OCI-LY1 (cell line): ENCODE data around the gene REEP5.

ENCODE experiments used
- H2AFZ ChIP-seq: fragments of 200-600 bp; sonication (generic), shearing (Covaris generic); 2 replicates; pipeline ENCODE4 v1.6.0; 2014; ENCODE audit warnings: antibody characterized with exemption, mild to moderate bottlenecking, low read length
- H3F3A ChIP-seq: fragments of 200-600 bp; sonication (generic), shearing (Covaris generic); 2 replicates; pipeline ENCODE4 v1.6.0; 2014; ENCODE audit warnings: mild to moderate bottlenecking, antibody characterized with exemption, low read length, moderate library complexity; ENCODE audit not compliant: insufficient read depth
- H3K27ac ChIP-seq: fragments of 200-600 bp; sonication (generic); 2 replicates; pipeline ENCODE4 v1.5.1; 2014; ENCODE audit warnings: low read length, mixed run types, mild to moderate bottlenecking, low read depth; ENCODE audit not compliant: poor library complexity, severe bottlenecking
- H3K27me3 ChIP-seq: fragments of 200-600 bp; sonication (generic); 2 replicates; pipeline ENCODE4 v1.6.0; 2014; ENCODE audit warnings: antibody characterized with exemption, mild to moderate bottlenecking, low read length, moderate library complexity; ENCODE audit not compliant: insufficient read depth
- H3K36me3 ChIP-seq: fragments of 200-600 bp; sonication (generic); 2 replicates; pipeline ENCODE4 v1.6.1; 2014; ENCODE audit warnings: mild to moderate bottlenecking, antibody characterized with exemption, low read length, moderate library complexity, mixed read lengths; ENCODE audit not compliant: insufficient read depth
- H3K4me1 ChIP-seq: fragments of 200-600 bp; sonication (generic); 2 replicates; pipeline ENCODE4 v1.5.1; 2014; ENCODE audit warnings: mild to moderate bottlenecking, low read length, moderate library complexity; ENCODE audit not compliant: insufficient read depth, severe bottlenecking
- H3K4me2 ChIP-seq: fragments of 200-600 bp; sonication (generic), shearing (Covaris generic); 2 replicates; pipeline ENCODE4 v1.6.1; 2014; ENCODE audit warnings: low read length
- H3K4me3 ChIP-seq: fragments of 200-600 bp; sonication (generic); 2 replicates; pipeline ENCODE4 v1.5.1; 2014; ENCODE audit warnings: low read length, low read depth, mild to moderate bottlenecking, mixed read lengths; ENCODE audit not compliant: poor library complexity, severe bottlenecking
- H3K79me2 ChIP-seq: fragments of 200-600 bp; shearing (Covaris generic); 2 replicates; pipeline ENCODE4 v1.6.1; 2016; ENCODE audit warnings: mixed run types, low read length, mixed read lengths; ENCODE audit not compliant: insufficient read depth
- H3K9ac ChIP-seq: fragments of 200-600 bp; sonication (generic), shearing (Covaris generic); 2 replicates; pipeline ENCODE4 v1.6.1; 2014; ENCODE audit warnings: mild to moderate bottlenecking, low read length, mixed read lengths
- H3K9me2 ChIP-seq: fragments of 200-600 bp; sonication (generic), shearing (Covaris generic); 2 replicates; pipeline ENCODE4 v1.6.1; 2014; ENCODE audit warnings: low read depth, mild to moderate bottlenecking, low read length, mixed read lengths
- H3K9me3 ChIP-seq: fragments of 200-600 bp; shearing (Covaris generic); 2 replicates; pipeline ENCODE4 v1.6.1; 2014; ENCODE audit warnings: low read length, mixed read lengths
- H4K20me1 ChIP-seq: fragments of 200-600 bp; sonication (generic), shearing (Covaris generic); 2 replicates; pipeline ENCODE4 v1.6.0; 2016; ENCODE audit warnings: mild to moderate bottlenecking, low read length; ENCODE audit not compliant: insufficient read depth
- CTCF ChIP-seq: fragments of 200-600 bp; sonication (generic), shearing (Covaris generic); IDR thresholded peaks from 2 replicates; pipeline ENCODE4 v1.5.1; 2017; ENCODE audit warnings: mild to moderate bottlenecking, antibody characterized with exemption, low read length, moderate library complexity, mixed read lengths
- EZH2 ChIP-seq: fragments of 200-600 bp; sonication (generic), shearing (Covaris generic); IDR thresholded peaks from 2 replicates; pipeline ENCODE4 v1.8.0; 2017; ENCODE audit warnings: borderline replicate concordance, mixed run types, mild to moderate bottlenecking, antibody characterized with exemption, low read length, moderate library complexity, mixed read lengths

Gene REEP5

GRCh38 chr5:112948458-112948857 lies 26.4 kb upstream of the REEP5 start:
- Histone ChIP-seq H3K9ac (no peak overlapping the region), H3K9me2 (no peaks in the 10 kb centered on the region), H4K20me1 (no peaks in the 10 kb centered on the region), H3K4me2 (no peak overlapping the region), H3K27me3 (no peaks in the 10 kb centered on the region), H3K27ac (no peak overlapping the region), H3K4me3 (no peak overlapping the region), H3K9me3 (no peaks in the 10 kb centered on the region), H3F3A (no peaks in the 10 kb centered on the region), H3K4me1 (peaks cover 6% of the 10 kb centered on the region), H3K36me3 (no peaks in the 10 kb centered on the region), H3K79me2 (no peaks in the 10 kb centered on the region), H2AFZ (no peak overlapping the region)
- TF ChIP-seq CTCF (no peak), EZH2 (no peak)

GRCh38 chr5:112940670-112941069 lies 18.6 kb upstream of the REEP5 start:
- no peaks in the 10 kb centered on the region for H3K9me2 ChIP-seq
- H3K9me3 ChIP-seq = no peaks in the 10 kb centered on the region
- no peaks in the 10 kb centered on the region; the same call in 1 of the 2 replicates for H3F3A ChIP-seq
- H3K4me2 ChIP-seq = no peak overlapping the region
- no peaks in the 10 kb centered on the region for H3K27me3 ChIP-seq
- H3K36me3 ChIP-seq = no peaks in the 10 kb centered on the region
- no peaks in the 10 kb centered on the region for H4K20me1 ChIP-seq
- no peak overlapping the region for H3K27ac ChIP-seq
- H2AFZ ChIP-seq = no peak overlapping the region
- TF ChIP-seq EZH2 (no peak), CTCF (no peak)
- H3K4me1 ChIP-seq = peaks cover 4% of the 10 kb centered on the region
- no peak overlapping the region for H3K9ac ChIP-seq
- no peaks in the 10 kb centered on the region for H3K79me2 ChIP-seq
- H3K4me3 ChIP-seq = no peak overlapping the region

GRCh38 chr5:112938286-112938685 lies 16.3 kb upstream of the REEP5 start:
- no peaks in the 10 kb centered on the region for H3K9me3 ChIP-seq
- H3K79me2 ChIP-seq = no peaks in the 10 kb centered on the region
- H3K4me3 ChIP-seq = no peak overlapping the region
- no peaks in the 10 kb centered on the region for H4K20me1 ChIP-seq
- no peak overlapping the region for H3K27ac ChIP-seq
- no peak overlapping the region for H2AFZ ChIP-seq
- H3F3A ChIP-seq = no peaks in the 10 kb centered on the region; the same call in 1 of the 2 replicates
- TF ChIP-seq EZH2 (no peak), CTCF (no peak)
- H3K36me3 ChIP-seq = no peaks in the 10 kb centered on the region
- H3K4me1 ChIP-seq = no peaks in the 10 kb centered on the region
- H3K9me2 ChIP-seq = no peaks in the 10 kb centered on the region
- H3K4me2 ChIP-seq = no peak overlapping the region
- H3K27me3 ChIP-seq = no peaks in the 10 kb centered on the region
- no peak overlapping the region for H3K9ac ChIP-seq
